B cell (primary cell): ENCODE data around the gene BFSP1. TPM values are rescaled to one million over a fixed set of nuclear protein-coding genes. Genes with fewer than 3 reads are reported as not detected.

Experiments used
- ATAC-seq: fragments of 200-7000 bp; cut with Tn5 transposase; one replicate; pipeline ENCODE4 v1.10.0; 2021; ENCODE audit warnings: low read depth, mild to moderate bottlenecking, moderate number of reproducible peaks, moderate library complexity
- CTCF ChIA-PET: fragments of 350-600 bp; sonication (Branson Sonifier 250); formaldehyde crosslinking; loops from one replicate; lab custom pipeline; 2021; ENCODE audit warnings: antibody characterized with exemption, inconsistent platforms; lab: Charles Lee
- POLR2A ChIA-PET: fragments of 350-600 bp; sonication (Branson Sonifier 250); formaldehyde crosslinking; loops from one replicate; lab custom pipeline; 2021; ENCODE audit warnings: antibody characterized with exemption; lab: Charles Lee
- DNase-seq: peaks from one replicate; pipeline ENCODE4 v3.0.0; 2013
- H2AFZ ChIP-seq: 2 replicates; pipeline ENCODE4 v1.6.1; 2012; ENCODE audit warnings: mild to moderate bottlenecking, low read depth, low read length; ENCODE audit not compliant: insufficient read depth, poor library complexity, severe bottlenecking
- H3K27ac ChIP-seq, 2 donors: 1 replicate in 1 of 2; 2 replicates in 1 of 2; pipeline ENCODE4 v1.5.1; 2012 to 2013; ENCODE audit warnings: low read length in 2 of 2, mild to moderate bottlenecking in 2 of 2, moderate library complexity in 1 of 2
- H3K27me3 ChIP-seq, 4 experiments: fragments of 200-600 bp in 1 of 4; sonication (generic) in 1 of 4; replicated peaks in 1 of 4; 1 replicate in 2 of 4; 2 replicates in 2 of 4; pipeline versions ENCODE4 v1.6.1 to v1.7.0; 2013 to 2016; ENCODE audit warnings: low read length in 3 of 4, mild to moderate bottlenecking in 2 of 4, mixed read lengths in 1 of 4, moderate library complexity in 1 of 4; ENCODE audit not compliant: insufficient read depth in 4 of 4, control insufficient read depth in 3 of 4; ENCODE audit errors: control extremely low read depth in 1 of 4
- H3K36me3 ChIP-seq, 2 experiments: replicated peaks in 1 of 2; 1 replicate in 1 of 2; 2 replicates in 1 of 2; pipeline versions ENCODE4 v1.6.1 to v1.7.1; 2013; ENCODE audit warnings: low read length in 1 of 2; ENCODE audit not compliant: insufficient read depth in 2 of 2, control insufficient read depth in 1 of 2; ENCODE audit errors: control extremely low read depth in 1 of 2, extremely low read depth in 1 of 2
- H3K4me1 ChIP-seq, 2 donors: fragments of 200-600 bp in 1 of 2; sonication (generic) in 1 of 2; 1 replicate in 1 of 2; 2 replicates in 1 of 2; pipeline versions ENCODE4 v1.5.1 to v1.6.1; 2013 to 2017; ENCODE audit warnings: low read length in 2 of 2; ENCODE audit not compliant: control insufficient read depth in 2 of 2, insufficient read depth in 2 of 2
- H3K4me2 ChIP-seq: replicated peaks from 2 replicates; pipeline ENCODE3; 2012; ENCODE audit warnings: mild to moderate bottlenecking, low read depth, low read length; ENCODE audit not compliant: poor library complexity, severe bottlenecking
- H3K4me3 ChIP-seq, 5 experiments: fragments of 200-600 bp in 1 of 5; sonication (generic) in 1 of 5; 1 replicate in 3 of 5; 2 replicates in 2 of 5; pipeline versions ENCODE4 v1.5.1 to v1.7.0; 2011 to 2016; ENCODE audit warnings: low read length in 4 of 5, mild to moderate bottlenecking in 4 of 5, low read depth in 2 of 5, control low read depth in 1 of 5, moderate library complexity in 1 of 5; ENCODE audit not compliant: insufficient read depth in 1 of 5; ENCODE audit errors: control extremely low read depth in 1 of 5, extremely low read depth in 1 of 5
- H3K79me2 ChIP-seq: fragments of 200-600 bp; sonication (generic); one replicate; pipeline ENCODE4 v1.6.0; 2016; ENCODE audit warnings: low read length; ENCODE audit not compliant: control insufficient read depth, insufficient read depth
- H3K9ac ChIP-seq: fragments of 200-600 bp; sonication (generic); 2 replicates; pipeline ENCODE4 v1.6.1; 2017; ENCODE audit warnings: mild to moderate bottlenecking, low read length, moderate library complexity
- H3K9me3 ChIP-seq, 3 donors: one replicate each; pipeline versions ENCODE4 v1.6.1 to v1.7.1; 2013; ENCODE audit warnings: low read length in 2 of 3; ENCODE audit not compliant: control insufficient read depth in 2 of 3, insufficient read depth in 1 of 3; ENCODE audit errors: control extremely low read depth in 1 of 3
- H4K20me1 ChIP-seq: 2 replicates; pipeline ENCODE4 v1.6.0; 2012; ENCODE audit warnings: mild to moderate bottlenecking, low read length; ENCODE audit not compliant: insufficient read depth, control insufficient read depth, poor library complexity, severe bottlenecking
- H3K27ac Mint-ChIP-seq: one replicate; pipeline ENCODE4 v1.8.0; 2021; ENCODE audit warnings: mixed read lengths
- H3K27me3 Mint-ChIP-seq: one replicate; pipeline ENCODE4 v1.8.0; 2021; ENCODE audit warnings: mixed read lengths
- H3K4me1 Mint-ChIP-seq: one replicate; pipeline ENCODE4 v1.8.0; 2021; ENCODE audit warnings: mixed read lengths
- H3K4me3 Mint-ChIP-seq: one replicate; pipeline ENCODE4 v1.8.0; 2021; ENCODE audit warnings: mixed read lengths
- H3K9me3 Mint-ChIP-seq: one replicate; pipeline ENCODE4 v1.8.0; 2022; ENCODE audit warnings: mixed read lengths; ENCODE audit not compliant: insufficient read depth
- EZH2 ChIP-seq: IDR thresholded peaks from 2 replicates; pipeline ENCODE4 v1.6.1; 2012; ENCODE audit warnings: borderline replicate concordance, low read depth, mild to moderate bottlenecking, moderate library complexity, low read length; ENCODE audit not compliant: insufficient read depth, poor library complexity, severe bottlenecking
- WGBS: methylation state at CpG from one replicate; pipeline ENCODE4 v1.1.5; 2013; ENCODE audit warnings: missing lambda C conversion rate; ENCODE audit not compliant: insufficient coverage; 5-methylcytosine and 5-hydroxymethylcytosine counted together
- intact Hi-C: fragments of 100-400 bp; cut with micrococcal nuclease; formaldehyde crosslinking; loops from one replicate; pipeline ENCODE4 v1.10.0; 2022
- polyA plus RNA-seq: library from polyadenylated mRNA; depleted of rRNA; stranded (reverse); fragments of >200 nt; gene quantifications from 2 replicates; pipeline ENCODE4 v1.2.3, GENCODE V29; 2012
- total RNA-seq, 2 donors: library from RNA; stranded (reverse); fragments of 120-200 nt in 1 of 2; gene quantifications; 1 replicate in 1 of 2; 2 replicates in 1 of 2; pipeline versions ENCODE4 v1.2.3 to v1.2.4, GENCODE V29; 2013 to 2022
- TF ChIP-seq, protein P1 (sequence below): fragments of 200-600 bp; IDR thresholded peaks from one replicate; pipeline ENCODE4 v1.8.0; 2022; ENCODE audit warnings: antibody characterized with exemption, mild to moderate bottlenecking

BFSP1 gene
- total and polyA plus RNA-seq, 2 donors (not counting 1 experiment from before 2014, with no cell fraction given): not detected

DNA sequence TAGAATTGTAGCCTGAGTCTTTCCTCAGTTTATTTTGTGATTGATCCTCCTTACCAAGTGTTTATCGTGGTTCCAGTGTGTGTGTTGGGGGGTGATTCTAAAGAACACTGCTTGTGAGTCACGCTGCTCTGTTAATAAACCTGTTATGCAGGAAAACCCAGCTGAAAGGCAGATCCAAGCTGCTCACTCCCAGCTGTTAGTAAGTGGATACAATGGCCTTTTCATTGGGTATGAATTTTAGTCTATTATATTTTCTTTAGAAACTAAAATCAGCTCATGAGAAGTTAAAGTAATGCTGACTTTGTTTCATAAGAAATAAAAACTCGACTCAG is 26.5 kb upstream of the BFSP1 start:
- H3K27me3 Mint-ChIP-seq: peaks cover 9% of the 10 kb centered on the region

DNA sequence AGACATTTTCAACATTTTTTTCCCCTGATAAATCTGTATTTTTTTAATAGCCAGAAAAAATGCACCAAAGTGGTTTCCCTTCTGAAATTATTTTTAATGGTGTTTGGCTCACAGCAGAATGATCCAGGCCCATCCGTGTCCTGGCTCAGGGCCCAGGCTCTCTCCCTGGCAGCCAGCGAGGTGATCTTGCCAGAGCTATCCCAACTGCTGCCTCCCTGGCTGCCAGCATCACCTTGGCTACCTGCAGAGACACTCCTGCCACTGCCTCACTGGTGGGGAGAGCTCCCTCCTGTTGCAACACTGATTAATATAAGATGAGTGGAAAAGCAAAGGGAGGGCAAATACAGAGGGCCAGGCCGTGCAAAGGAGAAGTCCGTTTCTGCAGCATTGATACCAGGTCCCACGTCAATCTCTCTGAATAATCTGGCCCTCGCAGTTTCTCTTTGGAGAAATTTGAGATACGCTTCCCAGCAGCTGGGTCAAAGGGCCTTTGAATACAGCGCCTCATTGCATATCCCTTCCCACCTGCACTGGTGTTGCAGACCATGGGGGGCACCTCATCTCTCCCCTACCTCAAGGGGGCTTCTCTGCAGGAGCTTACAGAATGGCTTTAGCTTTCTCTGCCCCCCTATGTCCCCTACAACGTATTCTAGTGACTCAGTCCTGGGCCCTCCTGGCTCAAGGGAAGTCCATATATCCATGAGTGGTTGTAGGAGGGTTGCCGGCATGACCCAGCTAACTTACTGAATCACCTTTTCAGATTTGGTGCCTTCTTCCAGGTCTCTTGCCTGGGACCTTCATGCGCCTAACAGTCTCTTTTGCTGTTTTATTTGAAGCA is 25.9 kb upstream of the BFSP1 start:
- no peaks in the 10 kb centered on the region for H4K20me1 ChIP-seq
- no peak for TF ChIP-seq EZH2
- TF ChIP-seq, protein P1, sequence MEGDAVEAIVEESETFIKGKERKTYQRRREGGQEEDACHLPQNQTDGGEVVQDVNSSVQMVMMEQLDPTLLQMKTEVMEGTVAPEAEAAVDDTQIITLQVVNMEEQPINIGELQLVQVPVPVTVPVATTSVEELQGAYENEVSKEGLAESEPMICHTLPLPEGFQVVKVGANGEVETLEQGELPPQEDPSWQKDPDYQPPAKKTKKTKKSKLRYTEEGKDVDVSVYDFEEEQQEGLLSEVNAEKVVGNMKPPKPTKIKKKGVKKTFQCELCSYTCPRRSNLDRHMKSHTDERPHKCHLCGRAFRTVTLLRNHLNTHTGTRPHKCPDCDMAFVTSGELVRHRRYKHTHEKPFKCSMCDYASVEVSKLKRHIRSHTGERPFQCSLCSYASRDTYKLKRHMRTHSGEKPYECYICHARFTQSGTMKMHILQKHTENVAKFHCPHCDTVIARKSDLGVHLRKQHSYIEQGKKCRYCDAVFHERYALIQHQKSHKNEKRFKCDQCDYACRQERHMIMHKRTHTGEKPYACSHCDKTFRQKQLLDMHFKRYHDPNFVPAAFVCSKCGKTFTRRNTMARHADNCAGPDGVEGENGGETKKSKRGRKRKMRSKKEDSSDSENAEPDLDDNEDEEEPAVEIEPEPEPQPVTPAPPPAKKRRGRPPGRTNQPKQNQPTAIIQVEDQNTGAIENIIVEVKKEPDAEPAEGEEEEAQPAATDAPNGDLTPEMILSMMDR: no peak
- Mint-ChIP-seq H3K4me1 (no peaks in the 10 kb centered on the region), H3K27ac (no peak overlapping the region), H3K9me3 (no peaks in the 10 kb centered on the region), H3K27me3 (peaks cover 9% of the 10 kb centered on the region), H3K4me3 (no peak overlapping the region)
- no peak overlapping the region for H3K4me2 ChIP-seq
- no peak overlapping the region for H3K9ac ChIP-seq
- H3K79me2 ChIP-seq: no peaks in the 10 kb centered on the region
- ATAC-seq (no peak), DNase-seq (no peak)
- ChIA-PET CTCF (interaction anchor here (1.2 to 1.5 kb wide), 2 partner anchors 10 to 380 kb away, joined by 3 read pairs; no protein-coding TSS in a partner anchor), POLR2A (no interaction called here)
- WGBS: 90% methylated on average over 7 of the region's 11 CpGs
- H3K36me3 ChIP-seq: no peaks in the 10 kb centered on the region
- H2AFZ ChIP-seq: no peak overlapping the region
- no peak overlapping the region for H3K4me3 ChIP-seq
- no peak overlapping the region for H3K27ac ChIP-seq
- intact Hi-C loops: no loop called here
- no peaks in the 10 kb centered on the region for H3K4me1 ChIP-seq
- no peaks in the 10 kb centered on the region for H3K9me3 ChIP-seq
- peaks cover 0 to 4% (median 0%) of the 10 kb centered on the region in 4 experiments for H3K27me3 ChIP-seq

More for the DNA sequence above, 26.5 kb upstream of the BFSP1 start:
- no peak for ATAC-seq
- Histone ChIP-seq H2AFZ (no peak overlapping the region), H4K20me1 (no peaks in the 10 kb centered on the region), H3K79me2 (no peaks in the 10 kb centered on the region), H3K27me3 (no peaks in the 10 kb centered on the region), H3K4me3 (no peak overlapping the region), H3K9me3 (no peaks in the 10 kb centered on the region), H3K27ac (no peak overlapping the region), H3K4me2 (no peak overlapping the region), H3K4me1 (no peaks in the 10 kb centered on the region), H3K36me3 (no peaks in the 10 kb centered on the region), H3K9ac (no peak overlapping the region)
- H3K4me3 Mint-ChIP-seq: no peak overlapping the region
- no peak overlapping the region for H3K27ac Mint-ChIP-seq
- DNase-seq: no peak
- H3K4me1 Mint-ChIP-seq: no peaks in the 10 kb centered on the region
- no peaks in the 10 kb centered on the region for H3K9me3 Mint-ChIP-seq
- no CpG with 5 or more reads among the region's 3 CpGs for WGBS
- TF ChIP-seq, protein P1: no peak
- no peak for TF ChIP-seq EZH2
- POLR2A ChIA-PET: no interaction called here
- CTCF ChIA-PET: interaction anchor here (0.6 to 1.5 kb wide), 2 partner anchors 228 to 380 kb away, joined by 3 to 4 read pairs; no protein-coding TSS in a partner anchor
- intact Hi-C loops: no loop called here
